ENCODE results near the gene SLCO1A2.

Gene SLCO1A2

GRCh38 chr12:21343636-21344035 lies 8.9 kb upstream of the SLCO1A2 start:
- TF ChIP-seq, protein P1, sequence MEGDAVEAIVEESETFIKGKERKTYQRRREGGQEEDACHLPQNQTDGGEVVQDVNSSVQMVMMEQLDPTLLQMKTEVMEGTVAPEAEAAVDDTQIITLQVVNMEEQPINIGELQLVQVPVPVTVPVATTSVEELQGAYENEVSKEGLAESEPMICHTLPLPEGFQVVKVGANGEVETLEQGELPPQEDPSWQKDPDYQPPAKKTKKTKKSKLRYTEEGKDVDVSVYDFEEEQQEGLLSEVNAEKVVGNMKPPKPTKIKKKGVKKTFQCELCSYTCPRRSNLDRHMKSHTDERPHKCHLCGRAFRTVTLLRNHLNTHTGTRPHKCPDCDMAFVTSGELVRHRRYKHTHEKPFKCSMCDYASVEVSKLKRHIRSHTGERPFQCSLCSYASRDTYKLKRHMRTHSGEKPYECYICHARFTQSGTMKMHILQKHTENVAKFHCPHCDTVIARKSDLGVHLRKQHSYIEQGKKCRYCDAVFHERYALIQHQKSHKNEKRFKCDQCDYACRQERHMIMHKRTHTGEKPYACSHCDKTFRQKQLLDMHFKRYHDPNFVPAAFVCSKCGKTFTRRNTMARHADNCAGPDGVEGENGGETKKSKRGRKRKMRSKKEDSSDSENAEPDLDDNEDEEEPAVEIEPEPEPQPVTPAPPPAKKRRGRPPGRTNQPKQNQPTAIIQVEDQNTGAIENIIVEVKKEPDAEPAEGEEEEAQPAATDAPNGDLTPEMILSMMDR (conservative IDR thresholded peaks at IDR 0.05; ENCODE audit: low read depth, low read length) = no peak
- H3K4me3 ChIP-seq (ENCODE audit: low read depth, low read length) = no peak overlapping the region
- no peak for DNase-seq (ENCODE audit: low read depth)

- no peak for DNase-seq (ENCODE audit: low read depth)
- TF ChIP-seq, protein P1 (conservative IDR thresholded peaks at IDR 0.05; ENCODE audit: low read depth, low read length) = no peak
- no peak overlapping the region for H3K4me3 ChIP-seq (ENCODE audit: low read depth, low read length)
These were observed 7.1 kb upstream of the SLCO1A2 start for GRCh38 chr12:21341769-21342168.

DNA sequence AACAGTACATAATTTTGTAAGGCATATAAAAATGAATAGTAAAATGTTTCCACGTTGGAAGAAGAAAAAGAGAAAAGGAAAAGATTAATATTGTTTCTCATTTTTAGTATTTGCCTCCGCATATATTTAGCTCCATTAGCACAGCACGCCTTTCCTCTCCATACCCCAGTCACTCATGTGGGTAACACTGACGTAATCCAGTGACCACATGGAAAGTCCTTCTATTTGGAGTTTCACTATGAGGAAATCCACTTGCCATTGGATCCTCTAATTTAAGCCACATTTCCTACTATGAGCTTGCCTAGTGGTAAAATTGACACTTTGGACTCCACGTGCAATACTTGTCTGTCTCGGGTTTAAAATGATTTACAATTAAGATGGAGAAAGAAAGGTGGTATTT lies 5.7 kb upstream of the SLCO1A2 start:
- DNase-seq (ENCODE audit: low read depth) = no peak
- no peak overlapping the region for H3K4me3 ChIP-seq (ENCODE audit: low read depth, low read length)
- TF ChIP-seq, protein P1 (conservative IDR thresholded peaks at IDR 0.05; ENCODE audit: low read depth, low read length) = no peak

DNA sequence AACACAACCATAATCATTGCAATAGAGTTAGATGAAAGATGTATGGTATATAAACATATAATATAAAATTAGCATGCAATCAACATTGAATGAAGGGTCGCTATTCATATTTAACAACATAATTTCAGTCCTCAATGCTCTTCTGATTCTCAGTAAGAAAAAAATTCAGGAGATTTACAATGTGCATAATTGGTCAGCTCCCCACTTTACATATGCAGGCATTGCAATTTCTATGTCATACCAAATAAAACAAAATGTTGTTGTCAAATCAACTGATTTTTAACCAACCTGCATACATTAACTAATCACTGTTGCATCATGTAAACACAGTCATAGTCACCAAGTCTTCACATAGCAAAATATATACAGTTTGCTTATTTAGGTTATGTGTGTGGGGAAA lies 5.2 kb upstream of the SLCO1A2 start:
- TF ChIP-seq, protein P1 (conservative IDR thresholded peaks at IDR 0.05; ENCODE audit: low read depth, low read length) = no peak

GRCh38 chr12:21337959-21338744 lies 3.4 kb upstream of the SLCO1A2 start:
- no peak for DNase-seq (ENCODE audit: low read depth)
- H3K4me3 ChIP-seq (ENCODE audit: low read depth, low read length) = no peak overlapping the region
- TF ChIP-seq, protein P1 (conservative IDR thresholded peaks at IDR 0.05; ENCODE audit: low read depth, low read length) = no peak

More for the DNA sequence above, 5.2 kb upstream of the SLCO1A2 start:
- no peak overlapping the region for H3K4me3 ChIP-seq (ENCODE audit: low read depth, low read length)
- no peak for DNase-seq (ENCODE audit: low read depth)

DNA sequence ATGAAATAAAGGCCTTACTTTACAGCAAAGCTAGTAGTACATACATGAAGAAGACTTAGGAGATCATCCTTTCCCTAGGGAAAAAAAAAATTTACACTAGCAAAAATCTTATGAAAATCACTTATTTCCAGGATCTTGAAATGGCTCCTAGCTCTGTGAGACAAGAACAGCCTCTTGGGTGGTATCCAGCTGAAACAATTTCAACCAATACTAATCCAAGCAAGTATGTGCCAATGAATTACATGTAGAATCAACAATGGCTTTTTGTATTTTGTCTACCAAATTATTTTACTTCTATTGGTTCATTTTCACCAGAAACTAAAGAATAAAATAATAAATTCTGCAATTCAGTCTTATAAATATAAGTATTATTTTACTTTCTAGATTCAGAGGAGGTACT lies 2.7 kb upstream of the SLCO1A2 start:
- no peak for DNase-seq (ENCODE audit: low read depth)
- H3K4me3 ChIP-seq (ENCODE audit: low read depth, low read length) = no peak overlapping the region
- TF ChIP-seq, protein P1 (conservative IDR thresholded peaks at IDR 0.05; ENCODE audit: low read depth, low read length) = no peak

DNA sequence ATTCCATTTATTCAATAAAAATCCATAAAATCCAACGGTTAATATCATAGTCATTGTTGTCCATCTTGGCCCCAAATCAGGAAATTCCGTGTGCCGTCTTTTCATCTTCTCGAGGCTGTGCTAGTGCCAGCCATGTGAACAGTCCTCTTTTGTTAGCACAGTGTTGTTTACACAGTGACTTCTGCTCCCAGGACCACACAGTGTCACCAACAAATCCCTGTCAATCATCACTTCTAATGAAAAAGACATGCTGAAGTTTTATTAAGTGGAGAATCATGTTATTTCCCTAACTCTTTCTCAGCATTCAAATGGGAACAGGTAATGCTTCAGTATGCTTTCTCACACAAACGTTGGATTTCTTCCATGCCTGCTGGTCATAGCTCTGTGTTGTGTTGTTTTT lies 1.9 kb upstream of the SLCO1A2 start:
- no peak overlapping the region for H3K4me3 ChIP-seq (ENCODE audit: low read depth, low read length)
- TF ChIP-seq, protein P1 (conservative IDR thresholded peaks at IDR 0.05; ENCODE audit: low read depth, low read length) = no peak
- no peak for DNase-seq (ENCODE audit: low read depth)
